Liver (tissue), 9 donors: ENCODE data around the gene TLCD1. TPM values are rescaled to one million over a fixed set of nuclear protein-coding genes. Genes with fewer than 3 reads are reported as not detected.
"Not testable (repeated sequence)": the region's sequence is repeated elsewhere in the genome, so short reads cannot be mapped to it uniquely, and the experiment has no call there.

ENCODE experiments used
- DNase-seq: peaks from one replicate; pipeline ENCODE4 v3.0.0-alpha.2; 2017; ENCODE audit warnings: low spot score
- H3K27ac ChIP-seq, 2 donors: one replicate each; pipeline ENCODE4 v1.7.0; 2013; ENCODE audit warnings: inconsistent platforms in 2 of 2, low read length in 2 of 2, control low read depth in 1 of 2, low read depth in 1 of 2, mild to moderate bottlenecking in 1 of 2
- H3K27me3 ChIP-seq, 4 donors: one replicate each; pipeline versions ENCODE4 v1.6.1 to v1.7.0; 2013; ENCODE audit warnings: low read length in 3 of 4, inconsistent platforms in 1 of 4, mild to moderate bottlenecking in 1 of 4, moderate library complexity in 1 of 4; ENCODE audit not compliant: control insufficient read depth in 4 of 4, insufficient read depth in 4 of 4
- H3K36me3 ChIP-seq, 4 donors: one replicate each; pipeline versions ENCODE4 v1.6.1 to v1.7.0; 2013; ENCODE audit warnings: low read length in 3 of 4, mild to moderate bottlenecking in 3 of 4, low read depth in 1 of 4, moderate library complexity in 1 of 4; ENCODE audit not compliant: control insufficient read depth in 4 of 4, insufficient read depth in 3 of 4
- H3K4me1 ChIP-seq, 4 donors: one replicate each; pipeline versions ENCODE4 v1.6.1 to v1.7.0; 2013; ENCODE audit warnings: low read length in 3 of 4, mild to moderate bottlenecking in 3 of 4, moderate library complexity in 1 of 4; ENCODE audit not compliant: control insufficient read depth in 4 of 4, insufficient read depth in 4 of 4
- H3K4me3 ChIP-seq, 3 donors: one replicate each; pipeline versions ENCODE4 v1.6.1 to v1.7.0; 2013; ENCODE audit warnings: low read length in 3 of 3, control low read depth in 1 of 3, low read depth in 1 of 3, mild to moderate bottlenecking in 1 of 3
- H3K9ac ChIP-seq, 2 donors: one replicate each; pipeline ENCODE4 v1.7.0; 2013; ENCODE audit warnings: low read length in 2 of 2, mild to moderate bottlenecking in 2 of 2, moderate library complexity in 2 of 2, control low read depth in 1 of 2, low read depth in 1 of 2
- H3K9me3 ChIP-seq, 4 donors: one replicate each; pipeline versions ENCODE4 v1.6.1 to v1.7.0; 2013; ENCODE audit warnings: low read length in 3 of 4; ENCODE audit not compliant: control insufficient read depth in 4 of 4
- ATF3 ChIP-seq: IDR thresholded peaks from 2 replicates; pipeline ENCODE4 v1.6.1; 2016; ENCODE audit warnings: antibody characterized with exemption
- CTCF ChIP-seq: fragments of 150-350 bp; IDR thresholded peaks from 2 replicates; pipeline ENCODE4 v1.5.1; 2017; ENCODE audit warnings: improper control_type of control experiment, low read depth, low read length; ENCODE audit not compliant: missing input control
- FOXA1 ChIP-seq: IDR thresholded peaks from 2 replicates; pipeline ENCODE4 v1.6.1; 2016; ENCODE audit warnings: antibody characterized with exemption
- FOXA2 ChIP-seq: IDR thresholded peaks from 2 replicates; pipeline ENCODE4 v1.6.1; 2016; ENCODE audit warnings: antibody characterized with exemption
- GABPA ChIP-seq, 2 donors: IDR thresholded peaks in 1 of 2; conservative IDR thresholded peaks in 1 of 2; 2 replicates each; pipeline ENCODE4 v1.6.1; 2016; ENCODE audit warnings: antibody characterized with exemption in 2 of 2, mild to moderate bottlenecking in 1 of 2, moderate library complexity in 1 of 2
- HNF4A ChIP-seq, 2 donors: conservative IDR thresholded peaks; 2 replicates each; pipeline ENCODE4 v1.6.1; 2016; ENCODE audit warnings: antibody characterized with exemption in 2 of 2, mild to moderate bottlenecking in 2 of 2
- HNF4G ChIP-seq: IDR thresholded peaks from 2 replicates; pipeline ENCODE4 v1.6.1; 2016; ENCODE audit warnings: antibody characterized with exemption
- JUND ChIP-seq, 2 donors: IDR thresholded peaks; 2 replicates each; pipeline ENCODE4 v1.6.1; 2016; ENCODE audit warnings: antibody characterized with exemption in 2 of 2
- RAD21 ChIP-seq, 2 donors: IDR thresholded peaks; 2 replicates each; pipeline ENCODE4 v1.6.1; 2016; ENCODE audit warnings: antibody characterized with exemption in 2 of 2, mild to moderate bottlenecking in 2 of 2
- SP1 ChIP-seq: IDR thresholded peaks from 2 replicates; pipeline ENCODE4 v1.6.1; 2018; ENCODE audit warnings: antibody characterized with exemption, mild to moderate bottlenecking
- TAF1 ChIP-seq: conservative IDR thresholded peaks from 2 replicates; pipeline ENCODE4 v1.6.1; 2016; ENCODE audit warnings: antibody characterized with exemption, mild to moderate bottlenecking
- WGBS: extraction: QIAGEN DNeasy Blood & Tissue Kit; methylation state at CpG from one replicate; pipeline ENCODE4 v1.1.7; 2013; 5-methylcytosine and 5-hydroxymethylcytosine counted together
- polyA plus RNA-seq, 2 donors: library from polyadenylated mRNA; stranded (reverse) in 1 of 2; unstranded in 1 of 2; fragments of 200-250 nt in 1 of 2; fragments of >200 nt in 1 of 2; fragmentation: Nextera tagmentation in 1 of 2; extraction: Ambion mirVana in 1 of 2; gene quantifications; one replicate each; pipeline versions ENCODE4 v1.2.1 to v1.2.3, GENCODE V29; 2013 to 2015
- total RNA-seq, 2 donors: library from RNA; depleted of rRNA; stranded (reverse); fragments of >200 nt; gene quantifications; one replicate each; pipeline ENCODE4 v1.2.3, GENCODE V29; 2014
- TF ChIP-seq, protein P1 (sequence below): IDR thresholded peaks from 2 replicates; pipeline ENCODE4 v1.6.1; 2016; ENCODE audit warnings: antibody characterized with exemption
- TF ChIP-seq, protein P2 (sequence below): IDR thresholded peaks from 2 replicates; pipeline ENCODE4 v1.6.1; 2016; ENCODE audit warnings: antibody characterized with exemption, mild to moderate bottlenecking
- donor health status: healthy.
- donor health status: healthy.
- donor health status: healthy.
- donor health status: healthy.
- donor health status: healthy.

The TLCD1 gene
- total and polyA plus RNA-seq, 4 donors, result 4.4 to 8.8 (median 6.5) TPM

GRCh38 chr17:28722417-28723158 lies 3.4 kb downstream of the TLCD1 start (continued):
- TF ChIP-seq, protein P1, sequence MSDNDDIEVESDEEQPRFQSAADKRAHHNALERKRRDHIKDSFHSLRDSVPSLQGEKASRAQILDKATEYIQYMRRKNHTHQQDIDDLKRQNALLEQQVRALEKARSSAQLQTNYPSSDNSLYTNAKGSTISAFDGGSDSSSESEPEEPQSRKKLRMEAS, result no peak
- TF ChIP-seq SP1 (no peak), RAD21 (IDR thresholded peaks at IDR 0.05) (no peak), JUND (IDR thresholded peaks at IDR 0.05) (no peak), CTCF (no peak), ATF3 (no peak), FOXA1 (no peak), HNF4A (conservative IDR thresholded peaks at IDR 0.05) (no peak), HNF4G (no peak), TAF1 (no peak)

GRCh38 chr17:28720997-28721329 lies 5.1 kb downstream of the TLCD1 start:
- Histone ChIP-seq H3K4me1 (peaks cover 7 to 38% (median 25%) of the 10 kb centered on the region in 4 donors), H3K9ac (peak overlapping the region; percentile 89 to 97), H3K4me3 (peak overlapping the region; percentile 78 to 99 (median 97)), H3K27ac (peak overlapping the region in 1 of 2 donors; percentile 83), H3K36me3 (peaks cover 10 to 28% (median 22%) of the 10 kb centered on the region in 4 donors)
- H3K27me3 ChIP-seq, H3K9me3 ChIP-seq, DNase-seq: not testable (repeated sequence)
- whole genome bisulfite sequencing, result 50% methylated on average over 19 of the region's 19 CpGs

GRCh38 chr17:28720247-28720996 lies 5.6 kb downstream of the TLCD1 start:
- Histone ChIP-seq H3K27me3 (no peaks in the 10 kb centered on the region), H3K9me3 (no peaks in the 10 kb centered on the region), H3K4me3 (peak overlapping the region; percentile 78 to 99 (median 97)), H3K36me3 (peaks cover 10 to 28% (median 22%) of the 10 kb centered on the region in 4 donors), H3K27ac (peak overlapping the region; percentile 83 to 91), H3K9ac (peak overlapping the region; percentile 89 to 97), H3K4me1 (peaks cover 7 to 33% (median 22%) of the 10 kb centered on the region in 4 donors)
- TF ChIP-seq GABPA (IDR thresholded peaks at IDR 0.05 in 1 of 2, conservative IDR thresholded peaks at IDR 0.05 in 1 of 2), result no peak
- no peak for TF ChIP-seq JUND (IDR thresholded peaks at IDR 0.05)
- peak in 1 of 2 donors; percentile 2 for TF ChIP-seq RAD21 (IDR thresholded peaks at IDR 0.05)
- TF ChIP-seq CTCF, result no peak
- no peak for TF ChIP-seq TAF1
- no peak for TF ChIP-seq FOXA2
- TF ChIP-seq, protein P2, sequence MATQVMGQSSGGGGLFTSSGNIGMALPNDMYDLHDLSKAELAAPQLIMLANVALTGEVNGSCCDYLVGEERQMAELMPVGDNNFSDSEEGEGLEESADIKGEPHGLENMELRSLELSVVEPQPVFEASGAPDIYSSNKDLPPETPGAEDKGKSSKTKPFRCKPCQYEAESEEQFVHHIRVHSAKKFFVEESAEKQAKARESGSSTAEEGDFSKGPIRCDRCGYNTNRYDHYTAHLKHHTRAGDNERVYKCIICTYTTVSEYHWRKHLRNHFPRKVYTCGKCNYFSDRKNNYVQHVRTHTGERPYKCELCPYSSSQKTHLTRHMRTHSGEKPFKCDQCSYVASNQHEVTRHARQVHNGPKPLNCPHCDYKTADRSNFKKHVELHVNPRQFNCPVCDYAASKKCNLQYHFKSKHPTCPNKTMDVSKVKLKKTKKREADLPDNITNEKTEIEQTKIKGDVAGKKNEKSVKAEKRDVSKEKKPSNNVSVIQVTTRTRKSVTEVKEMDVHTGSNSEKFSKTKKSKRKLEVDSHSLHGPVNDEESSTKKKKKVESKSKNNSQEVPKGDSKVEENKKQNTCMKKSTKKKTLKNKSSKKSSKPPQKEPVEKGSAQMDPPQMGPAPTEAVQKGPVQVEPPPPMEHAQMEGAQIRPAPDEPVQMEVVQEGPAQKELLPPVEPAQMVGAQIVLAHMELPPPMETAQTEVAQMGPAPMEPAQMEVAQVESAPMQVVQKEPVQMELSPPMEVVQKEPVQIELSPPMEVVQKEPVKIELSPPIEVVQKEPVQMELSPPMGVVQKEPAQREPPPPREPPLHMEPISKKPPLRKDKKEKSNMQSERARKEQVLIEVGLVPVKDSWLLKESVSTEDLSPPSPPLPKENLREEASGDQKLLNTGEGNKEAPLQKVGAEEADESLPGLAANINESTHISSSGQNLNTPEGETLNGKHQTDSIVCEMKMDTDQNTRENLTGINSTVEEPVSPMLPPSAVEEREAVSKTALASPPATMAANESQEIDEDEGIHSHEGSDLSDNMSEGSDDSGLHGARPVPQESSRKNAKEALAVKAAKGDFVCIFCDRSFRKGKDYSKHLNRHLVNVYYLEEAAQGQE, result no peak
- WGBS, result 5% methylated on average over 28 of the region's 30 CpGs
- DNase-seq, result no peak
